Urinary bladder (tissue), 4 donors: ENCODE measurements around the gene POTED. TPM values are rescaled to one million over a fixed set of nuclear protein-coding genes. Genes with fewer than 3 reads are reported as not detected.
"Not testable (repeated sequence)": the region's sequence is repeated elsewhere in the genome, so short reads cannot be mapped to it uniquely, and the experiment has no call there.

ENCODE experiments used
- DNase-seq: peaks from one replicate; pipeline ENCODE4 v3.0.0-alpha.2; 2015; ENCODE audit errors: extremely low spot score
- H3K27ac ChIP-seq: one replicate; pipeline ENCODE4 v1.5.1; 2013; ENCODE audit warnings: low read depth, mild to moderate bottlenecking, moderate library complexity
- H3K36me3 ChIP-seq: one replicate; pipeline ENCODE4 v1.6.1; 2013; ENCODE audit warnings: mild to moderate bottlenecking, moderate library complexity; ENCODE audit not compliant: insufficient read depth
- H3K4me1 ChIP-seq: one replicate; pipeline ENCODE4 v1.6.1; 2013; ENCODE audit warnings: mild to moderate bottlenecking, moderate library complexity; ENCODE audit not compliant: insufficient read depth
- H3K4me3 ChIP-seq: one replicate; pipeline ENCODE4 v1.5.1; 2013; ENCODE audit warnings: low read depth, low read length
- WGBS: extraction: QIAGEN DNeasy Blood & Tissue Kit; methylation state at CpG from one replicate; pipeline ENCODE4 v1.1.7; 2013; 5-methylcytosine and 5-hydroxymethylcytosine counted together
- polyA plus RNA-seq: library from polyadenylated mRNA; stranded (reverse); fragments of 200-250 nt; gene quantifications from one replicate; pipeline ENCODE4 v1.2.3, GENCODE V29; 2013
- small RNA-seq: library from RNA; depleted of rRNA; stranded (forward); fragments of <200 nt; gene quantifications from one replicate; pipeline ENCODE3, GENCODE V24; 2014
- total RNA-seq: library from RNA; depleted of rRNA; stranded (reverse); fragments of >200 nt; gene quantifications from one replicate; pipeline ENCODE4 v1.2.3, GENCODE V29; 2014
- donor health status: healthy with polysubstance abuse.
- donor health status: healthy.

POTED gene
- total RNA-seq (not detected), polyA plus RNA-seq (not detected)

DNA sequence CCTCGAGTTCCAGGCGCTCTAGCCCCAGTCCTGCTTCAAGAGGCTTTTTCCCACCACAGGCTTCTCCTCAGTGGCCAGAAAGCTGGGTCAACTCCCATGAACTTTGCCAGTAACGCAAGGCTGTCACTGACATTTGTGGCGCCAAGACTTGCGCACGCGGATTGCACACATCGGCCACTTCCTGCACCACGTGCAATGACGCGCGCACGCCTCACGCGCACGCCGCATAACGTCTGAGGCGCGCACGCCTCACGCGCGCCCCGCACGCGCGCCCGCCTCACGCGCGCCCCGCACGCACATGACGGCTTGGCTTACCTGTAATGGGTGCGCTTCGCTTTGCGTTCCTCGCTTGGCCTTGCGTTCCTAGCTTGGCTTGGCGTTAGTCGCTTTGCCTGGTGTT is at the start of gene POTED:
POTED (plus strand) TSS at position 301 of the 400 bp plus-strand sequence. CDS start 452 bp downstream, outside the sequence.
- H3K4me3 ChIP-seq, DNase-seq, H3K4me1 ChIP-seq, H3K36me3 ChIP-seq, H3K27ac ChIP-seq: not testable (repeated sequence)
- 77% methylated on average over 34 of the region's 42 CpGs for WGBS

DNA sequence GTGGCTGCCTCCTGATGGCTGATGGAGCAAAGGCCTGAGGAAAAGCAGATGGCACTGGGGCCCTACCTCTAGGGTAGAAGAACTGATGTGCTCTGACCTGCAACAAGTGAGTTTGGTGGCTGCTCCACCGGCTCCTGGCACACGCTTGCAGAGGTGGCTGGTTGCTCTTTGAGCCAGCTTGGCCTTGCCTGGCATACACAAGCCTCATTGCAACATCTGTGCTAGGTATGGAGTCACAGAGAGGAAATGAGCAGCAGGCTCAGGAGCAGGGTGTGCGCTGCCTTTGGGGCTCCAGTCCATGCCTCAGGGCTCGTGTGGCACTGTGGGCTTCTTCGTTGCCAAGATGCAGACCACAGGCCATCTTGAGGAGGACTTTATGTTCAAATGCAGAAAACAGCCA is 40.5 kb downstream of the POTED start:
- DNase-seq, H3K4me1 ChIP-seq, H3K36me3 ChIP-seq, H3K4me3 ChIP-seq, H3K27ac ChIP-seq: not testable (repeated sequence)
- 74% methylated on average over 3 of the region's 5 CpGs for WGBS

GRCh38 chr21:13651746-13652145 is 42.2 kb downstream of the POTED start:
- not testable (repeated sequence) for H3K4me3 ChIP-seq, H3K27ac ChIP-seq, DNase-seq, H3K36me3 ChIP-seq, H3K4me1 ChIP-seq
- WGBS, result 82% methylated on average over 6 of the region's 6 CpGs

Small RNA genes within 50 kb of the gene (small RNA-seq; reads per million reads assigned to genes)
- gene AL050303.3 (not detected), gene MIR3118-1 (not detected), gene RNU6-286P (not detected)
